Endothelial cell of umbilical vein (primary cell): ENCODE measurements around the gene RNASEH2A. TPM values are rescaled to one million over a fixed set of nuclear protein-coding genes. Genes with fewer than 3 reads are reported as not detected.

Experiments used
- BruUV-seq: library from RNA; stranded (reverse); fragments of 400-500 nt; replicated peaks from 2 replicates; lab custom pipeline; 2021; lab: Mats Ljungman, UMichigan
- CTCF ChIA-PET: fragments of 300-600, 350-600 bp; sonication (Branson Sonifier 250); formaldehyde crosslinking; loops from one replicate; lab custom pipeline; 2021; ENCODE audit warnings: antibody characterized with exemption, inconsistent platforms; lab: Charles Lee
- POLR2A ChIA-PET: fragments of 300-600, 350-600 bp; sonication (Branson Sonifier 250); formaldehyde crosslinking; loops from one replicate; lab custom pipeline; 2021; ENCODE audit warnings: antibody characterized with exemption, inconsistent platforms; lab: Charles Lee
- DNase-seq: peaks from one replicate; pipeline ENCODE4 v3.0.0-alpha.2; 2011; ENCODE audit warnings: low read depth, low spot score
- FAIRE-seq: peaks from 2 replicates; lab custom pipeline; 2011; peaks lifted over from hg19 to GRCh38; lab: Jason Lieb, UNC
- H2AFZ ChIP-seq: 2 replicates; pipeline ENCODE4 v1.6.0; 2012; ENCODE audit warnings: low read depth, low read length, control low read depth, inconsistent platforms
- H3K27ac ChIP-seq: 2 replicates; pipeline ENCODE4 v1.5.1; 2011; ENCODE audit warnings: low read depth, mild to moderate bottlenecking, control low read depth, low read length, moderate library complexity; ENCODE audit not compliant: insufficient read depth
- H3K27me3 ChIP-seq, 2 experiments: 2 replicates each; pipeline versions ENCODE4 v1.6.0 to v1.6.1; 2011; ENCODE audit warnings: low read length in 2 of 2, mixed read lengths in 1 of 2; ENCODE audit not compliant: control insufficient read depth in 2 of 2, insufficient read depth in 2 of 2
- H3K36me3 ChIP-seq, 2 experiments: 2 replicates in 1 of 2; 3 replicates in 1 of 2; pipeline ENCODE4 v1.5.1; 2011; ENCODE audit warnings: low read length in 2 of 2, mild to moderate bottlenecking in 1 of 2, moderate library complexity in 1 of 2; ENCODE audit not compliant: control insufficient read depth in 2 of 2, insufficient read depth in 2 of 2; ENCODE audit errors: extremely low read depth in 1 of 2
- H3K4me1 ChIP-seq: 3 replicates; pipeline ENCODE4 v1.5.1; 2011; ENCODE audit warnings: mild to moderate bottlenecking, low read length; ENCODE audit not compliant: control insufficient read depth, insufficient read depth; ENCODE audit errors: extremely low read depth
- H3K4me2 ChIP-seq: 2 replicates; pipeline ENCODE4 v1.6.1; 2011; ENCODE audit warnings: low read length, control low read depth, mixed read lengths; ENCODE audit not compliant: insufficient read depth
- H3K4me3 ChIP-seq, 3 experiments: fragments of 200-600 bp in 1 of 3; sonication (generic), shearing (Covaris generic) in 1 of 3; replicated peaks in 1 of 3; 2 replicates each; pipeline ENCODE4 v1.5.1; 2011 to 2016; ENCODE audit warnings: control low read depth in 3 of 3, low read length in 3 of 3, mild to moderate bottlenecking in 2 of 3, inconsistent platforms in 1 of 3, low read depth in 1 of 3, moderate library complexity in 1 of 3; ENCODE audit not compliant: insufficient read depth in 1 of 3
- H3K79me2 ChIP-seq: 2 replicates; pipeline ENCODE4 v1.6.0; 2012; ENCODE audit warnings: low read length, inconsistent platforms; ENCODE audit not compliant: control insufficient read depth, insufficient read depth
- H3K9ac ChIP-seq: replicated peaks from 2 replicates; pipeline ENCODE3; 2011; ENCODE audit warnings: low read length, control low read depth; ENCODE audit not compliant: insufficient read depth; ENCODE audit errors: extremely low read depth
- H3K9me1 ChIP-seq: replicated peaks from 3 replicates; pipeline ENCODE4 v1.6.0; 2011; ENCODE audit warnings: mild to moderate bottlenecking, low read length; ENCODE audit not compliant: control insufficient read depth, insufficient read depth; ENCODE audit errors: extremely low read depth
- H3K9me3 ChIP-seq: replicated peaks from 2 replicates; pipeline ENCODE4 v1.5.1; 2012; ENCODE audit warnings: low read length, inconsistent platforms; ENCODE audit not compliant: control insufficient read depth, insufficient read depth
- H4K20me1 ChIP-seq: replicated peaks from 2 replicates; pipeline ENCODE3; 2011; ENCODE audit warnings: mild to moderate bottlenecking, low read length; ENCODE audit not compliant: control insufficient read depth, insufficient read depth; ENCODE audit errors: extremely low read depth
- CTCF ChIP-seq, 2 donors: IDR thresholded peaks; 1 replicate in 1 of 2; 2 replicates in 1 of 2; pipeline ENCODE4 v1.5.1; 2011; ENCODE audit warnings: low read length in 2 of 2, mild to moderate bottlenecking in 2 of 2, moderate library complexity in 2 of 2, control low read depth in 1 of 2, inconsistent platforms in 1 of 2, low read depth in 1 of 2; ENCODE audit not compliant: insufficient read depth in 1 of 2; ENCODE audit errors: extremely low read depth in 1 of 2
- FOS ChIP-seq: IDR thresholded peaks from 2 replicates; pipeline ENCODE4 v1.6.1; 2011; ENCODE audit warnings: mild to moderate bottlenecking, low read length, moderate library complexity, borderline replicate concordance; ENCODE audit not compliant: insufficient read depth
- dilution Hi-C: fragments of 300-500 bp; cut with MboI; formaldehyde crosslinking; loops from one replicate; pipeline ENCODE4 v1.15.0; 2019; ENCODE audit warnings: low sequenced_read_pairs; ENCODE audit not compliant: extremely low pct_ligation_motif_present
- intact Hi-C: fragments of 100-400 bp; cut with micrococcal nuclease; formaldehyde crosslinking; loops from one replicate; pipeline ENCODE4 v1.10.0; 2022
- polyA plus RNA-seq, 4 experiments: library from polyadenylated mRNA; depleted of rRNA in 3 of 4; stranded (reverse) in 3 of 4; unstranded in 1 of 4; fragments of >200 nt; gene quantifications; 2 replicates each; pipeline versions ENCODE4 v1.2.1 to v1.2.3, GENCODE V29; 2011 to 2012; ENCODE audit warnings: missing spikeins in 1 of 4
- total RNA-seq: library from RNA; stranded (reverse); gene quantifications from 2 replicates; pipeline ENCODE4 v1.2.3, GENCODE V29; 2021

RNASEH2A gene
- total and polyA plus RNA-seq, 2 donors (not counting 3 experiments of a cell fraction or from before 2014, with no cell fraction given), result 25.6 to 45.4 TPM

DNA sequence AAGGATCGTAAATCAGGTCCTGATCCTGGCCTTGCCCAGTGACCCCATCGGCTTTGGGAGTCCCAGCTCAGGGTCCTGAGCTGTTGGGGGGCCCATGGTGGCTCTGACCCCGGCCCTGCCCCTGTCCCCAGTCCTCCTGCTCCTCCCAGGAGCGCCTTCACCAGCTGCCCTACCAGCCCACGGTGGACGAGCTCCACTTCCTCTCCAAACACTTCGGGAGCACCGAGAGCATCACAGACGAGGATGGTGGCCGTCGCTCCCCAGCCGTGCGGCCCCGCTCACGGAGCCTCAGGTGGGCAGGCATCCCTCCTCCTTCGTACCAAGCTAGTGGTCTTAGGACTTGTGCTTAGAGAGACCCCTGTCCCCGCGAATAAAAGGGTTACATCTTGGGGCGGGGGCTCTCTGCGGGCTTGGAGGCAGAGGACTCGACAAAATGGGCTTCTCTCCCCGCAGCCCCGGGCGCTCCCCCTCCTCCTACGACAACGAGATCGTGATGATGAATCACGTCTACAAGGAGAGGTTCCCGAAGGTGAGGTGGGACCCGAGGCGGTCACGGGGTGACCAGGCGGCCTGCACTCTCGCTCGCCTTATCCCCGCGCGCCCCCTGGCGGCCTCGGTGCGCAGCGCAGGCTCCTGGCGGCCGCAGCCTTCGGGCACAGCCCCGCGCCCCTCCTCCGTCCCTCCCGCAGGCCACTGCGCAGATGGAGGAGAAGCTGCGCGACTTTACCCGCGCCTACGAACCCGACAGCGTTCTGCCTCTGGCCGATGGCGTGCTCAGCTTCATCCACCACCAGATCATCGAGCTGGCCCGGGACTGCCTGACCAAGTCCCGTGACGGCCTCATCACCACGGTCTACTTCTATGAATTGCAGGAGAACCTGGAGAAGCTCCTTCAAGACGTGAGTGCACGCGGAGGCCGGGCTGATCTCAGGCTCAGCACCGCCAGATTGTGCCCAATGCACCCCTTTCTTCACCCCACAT, 41.1 kb downstream of the RNASEH2A start:
- BruUV-seq, result no TSS peak
- Histone ChIP-seq H4K20me1 (no peaks in the 10 kb centered on the region), H3K27me3 (no peaks in the 10 kb centered on the region), H3K4me1 (peaks cover 2% of the 10 kb centered on the region), H3K79me2 (no peaks in the 10 kb centered on the region), H3K4me3 (no peak overlapping the region), H3K27ac (no peak overlapping the region), H3K9me3 (no peaks in the 10 kb centered on the region), H3K4me2 (no peak overlapping the region), H3K9me1 (no peaks in the 10 kb centered on the region), H2AFZ (peak overlapping the region; percentile 85), H3K9ac (no peak overlapping the region), H3K36me3 (no peaks in the 10 kb centered on the region)
- ChIA-PET CTCF (interaction anchor here (0.5 to 9.5 kb wide), 51 partner anchors 10 to 1275 kb away, joined by 3 to 481 read pairs (median 4); partner anchors contain the start of genes DNASE2, GCDH, GET3 and HOOK2), POLR2A (interaction anchor here (0.6 to 0.7 kb wide), 2 partner anchors 79 to 1502 kb away, joined by 3 to 10 read pairs; no protein-coding TSS in a partner anchor)
- peak; percentile 72 for DNase-seq
- intact Hi-C loops, result loop anchor here (1.0 to 2.0 kb wide), 5 partner anchors 47 to 171 kb away; partner anchors contain the start of gene PRDX2
- TF ChIP-seq FOS (no peak), CTCF (IDR thresholded peaks at IDR 0.05; ENCODE audit: extremely low read depth in 1 of 2, insufficient read depth in 1 of 2, low read depth in 1 of 2, low read length in 2 of 2) (peak; percentile 95 to 100)
- peak; percentile 90 for FAIRE-seq
- dilution Hi-C loops, result no loop called here
